ENCODE data around the gene RANBP9. TPM values are rescaled to one million over a fixed set of nuclear protein-coding genes. Genes with fewer than 3 reads are reported as not detected.

Gene RANBP9
- total and polyA plus RNA-seq, 2 of the 13 experiments (the other 11 are each of a cell fraction or from before 2014, with no cell fraction given): 26.6 to 30.6 TPM

DNA sequence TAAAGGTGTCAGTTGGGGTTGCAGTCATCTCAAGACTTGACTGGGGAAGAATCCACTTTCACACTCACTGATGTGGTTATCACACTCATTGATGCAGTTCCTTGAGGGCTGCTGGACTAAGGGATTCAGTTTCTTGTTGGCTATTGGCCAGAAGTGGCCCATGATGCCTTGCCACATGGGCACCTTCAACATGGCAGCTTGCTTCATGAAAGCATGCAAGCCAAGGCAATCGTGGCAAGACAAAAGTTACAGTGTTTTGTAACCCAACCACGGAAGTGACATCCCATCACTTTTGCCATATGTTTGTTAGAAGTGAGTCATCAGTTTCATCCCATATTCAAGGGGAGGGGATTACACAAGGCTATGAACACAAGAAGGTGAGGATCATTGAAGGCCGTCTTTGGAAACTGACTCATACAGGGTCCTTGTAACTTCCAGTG lies 3.8 kb upstream of the RANBP9 start (continued):
- no peak for TF ChIP-seq ZBTB49 (CRISPR knock-in tag; IDR thresholded peaks at IDR 0.05; ENCODE audit: borderline replicate concordance)
- no peak for TF ChIP-seq ZNF777 (CRISPR knock-in tag; IDR thresholded peaks at IDR 0.05)
- no peak for TF ChIP-seq MLLT10 (CRISPR knock-in tag; IDR thresholded peaks at IDR 0.05)
- TF ChIP-seq NFYB (CRISPR knock-in tag; IDR thresholded peaks at IDR 0.05): no peak
- TF ChIP-seq ZNF788 (CRISPR knock-in tag; IDR thresholded peaks at IDR 0.05; ENCODE audit: borderline replicate concordance): no peak
- no peak for TF ChIP-seq ZNF317 (CRISPR knock-in tag; IDR thresholded peaks at IDR 0.05)
- no peak for TF ChIP-seq SIX4 (CRISPR knock-in tag; IDR thresholded peaks at IDR 0.05)
- TF ChIP-seq ZNF563 (CRISPR knock-in tag; IDR thresholded peaks at IDR 0.05): no peak
- peak; percentile 62; the same call in 1 of the 2 replicates for TF ChIP-seq MAX (IDR thresholded peaks at IDR 0.05)
- no peak for TF ChIP-seq ZNF652 (CRISPR knock-in tag; IDR thresholded peaks at IDR 0.05; ENCODE audit: borderline replicate concordance, low read depth)
- no peak for TF ChIP-seq CBX2 (IDR thresholded peaks at IDR 0.05; ENCODE audit: low read depth, low read length)
- no peak for TF ChIP-seq CBX2 (CRISPR knock-in tag; IDR thresholded peaks at IDR 0.05; ENCODE audit: low read depth)
- TF ChIP-seq, protein P1, sequence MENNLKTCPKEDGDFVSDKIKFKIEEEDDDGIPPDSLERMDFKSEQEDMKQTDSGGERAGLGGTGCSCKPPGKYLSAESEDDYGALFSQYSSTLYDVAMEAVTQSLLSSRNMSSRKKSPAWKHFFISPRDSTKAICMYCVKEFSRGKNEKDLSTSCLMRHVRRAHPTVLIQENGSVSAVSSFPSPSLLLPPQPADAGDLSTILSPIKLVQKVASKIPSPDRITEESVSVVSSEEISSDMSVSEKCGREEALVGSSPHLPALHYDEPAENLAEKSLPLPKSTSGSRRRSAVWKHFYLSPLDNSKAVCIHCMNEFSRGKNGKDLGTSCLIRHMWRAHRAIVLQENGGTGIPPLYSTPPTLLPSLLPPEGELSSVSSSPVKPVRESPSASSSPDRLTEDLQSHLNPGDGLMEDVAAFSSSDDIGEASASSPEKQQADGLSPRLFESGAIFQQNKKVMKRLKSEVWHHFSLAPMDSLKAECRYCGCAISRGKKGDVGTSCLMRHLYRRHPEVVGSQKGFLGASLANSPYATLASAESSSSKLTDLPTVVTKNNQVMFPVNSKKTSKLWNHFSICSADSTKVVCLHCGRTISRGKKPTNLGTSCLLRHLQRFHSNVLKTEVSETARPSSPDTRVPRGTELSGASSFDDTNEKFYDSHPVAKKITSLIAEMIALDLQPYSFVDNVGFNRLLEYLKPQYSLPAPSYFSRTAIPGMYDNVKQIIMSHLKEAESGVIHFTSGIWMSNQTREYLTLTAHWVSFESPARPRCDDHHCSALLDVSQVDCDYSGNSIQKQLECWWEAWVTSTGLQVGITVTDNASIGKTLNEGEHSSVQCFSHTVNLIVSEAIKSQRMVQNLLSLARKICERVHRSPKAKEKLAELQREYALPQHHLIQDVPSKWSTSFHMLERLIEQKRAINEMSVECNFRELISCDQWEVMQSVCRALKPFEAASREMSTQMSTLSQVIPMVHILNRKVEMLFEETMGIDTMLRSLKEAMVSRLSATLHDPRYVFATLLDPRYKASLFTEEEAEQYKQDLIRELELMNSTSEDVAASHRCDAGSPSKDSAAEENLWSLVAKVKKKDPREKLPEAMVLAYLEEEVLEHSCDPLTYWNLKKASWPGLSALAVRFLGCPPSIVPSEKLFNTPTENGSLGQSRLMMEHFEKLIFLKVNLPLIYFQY (CRISPR knock-in tag; IDR thresholded peaks at IDR 0.05; ENCODE audit: borderline replicate concordance): no peak
- TF ChIP-seq ZNF580 (CRISPR knock-in tag; IDR thresholded peaks at IDR 0.05; ENCODE audit: borderline replicate concordance, low read depth): no peak
- TF ChIP-seq ZNF143 (CRISPR knock-in tag; IDR thresholded peaks at IDR 0.05): peak; percentile 44
- no peak for TF ChIP-seq PCBP1 (IDR thresholded peaks at IDR 0.05; ENCODE audit: borderline replicate concordance, low read depth, low read length)
- TF ChIP-seq IRF9 (CRISPR knock-in tag; IDR thresholded peaks at IDR 0.05; ENCODE audit: borderline replicate concordance): no peak
- no peak for TF ChIP-seq PLSCR1 (CRISPR knock-in tag; IDR thresholded peaks at IDR 0.05; ENCODE audit: borderline replicate concordance)
- TF ChIP-seq KLF11 (CRISPR knock-in tag; IDR thresholded peaks at IDR 0.05): no peak
- no peak for TF ChIP-seq ARID2 (CRISPR knock-in tag; IDR thresholded peaks at IDR 0.05; ENCODE audit: borderline replicate concordance)
- TF ChIP-seq BRF2 (CRISPR knock-in tag; IDR thresholded peaks at IDR 0.05): no peak
- TF ChIP-seq KDM2A (CRISPR knock-in tag; IDR thresholded peaks at IDR 0.05; ENCODE audit: borderline replicate concordance, low read depth): peak; percentile 19; the same call in 1 of the 2 replicates
